CD4-positive, alpha-beta T cell treated with Interleukin-6 for 4 hours (primary cell): Measurements from ENCODE around the gene SPINK1.
"Not testable (repeated sequence)": the region's sequence is repeated elsewhere in the genome, so short reads cannot be mapped to it uniquely, and the experiment has no call there.

Experiments used
- DNase-seq: peaks from one replicate; pipeline ENCODE4 v3.0.0-alpha.2; 2020; ENCODE audit warnings: mixed read lengths

SPINK1 gene

GRCh38 chr5:147831465-147831864, at the start of gene SPINK1:
Gene SPINK1 (minus strand): TSS chr5:147831671. CDS start chr5:147831577, 94 bp downstream.
- no peak for DNase-seq

GRCh38 chr5:147880487-147880886, 49.0 kb upstream of the SPINK1 start:
- no peak for DNase-seq

DNA sequence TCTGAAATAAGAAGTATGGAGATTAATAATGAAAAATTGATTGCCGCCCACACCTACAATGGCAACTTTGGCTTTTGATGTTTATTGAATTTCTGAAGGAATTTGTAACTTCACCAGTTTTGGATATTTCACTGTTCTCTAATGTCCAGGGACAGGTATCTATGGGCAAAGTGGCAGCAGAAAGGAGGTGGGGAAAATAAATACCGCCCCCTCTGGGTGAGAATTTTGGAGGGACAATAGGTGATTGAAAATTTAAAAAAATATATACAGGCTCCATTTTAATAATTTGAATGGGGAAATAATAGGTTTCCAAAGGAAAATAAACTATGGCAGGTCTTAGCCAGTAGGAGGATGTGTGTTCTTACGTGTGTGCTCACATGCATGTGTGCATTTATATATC, 48.3 kb upstream of the SPINK1 start:
- no peak for DNase-seq

GRCh38 chr5:147878066-147878759, 46.7 kb upstream of the SPINK1 start, which contains the start of gene SCGB3A2:
Gene SCGB3A2 (plus strand): TSS chr5:147878711. CDS start chr5:147878804, 93 bp downstream.
- no peak for DNase-seq

DNA sequence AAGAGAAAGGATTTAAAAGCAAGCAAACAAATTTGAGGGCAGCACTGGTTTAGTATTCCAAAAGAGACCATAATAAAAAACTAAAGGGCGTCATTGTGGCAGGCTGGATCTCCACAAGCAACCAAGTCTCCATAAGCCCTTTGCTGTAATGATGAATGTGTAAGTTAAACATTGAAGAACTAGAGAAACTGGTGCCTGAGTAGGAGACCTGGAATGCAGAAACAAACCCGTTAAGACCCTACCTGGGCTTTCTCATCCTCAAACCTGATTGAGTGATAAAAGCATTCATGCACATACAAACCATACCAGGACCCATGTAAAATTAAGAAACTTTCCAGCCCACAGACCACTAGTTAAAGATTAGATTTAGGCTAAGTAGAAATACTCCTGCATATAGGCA, 45.2 kb upstream of the SPINK1 start:
- no peak for DNase-seq

GRCh38 chr5:147876141-147876540, 44.7 kb upstream of the SPINK1 start:
- no peak for DNase-seq

DNA sequence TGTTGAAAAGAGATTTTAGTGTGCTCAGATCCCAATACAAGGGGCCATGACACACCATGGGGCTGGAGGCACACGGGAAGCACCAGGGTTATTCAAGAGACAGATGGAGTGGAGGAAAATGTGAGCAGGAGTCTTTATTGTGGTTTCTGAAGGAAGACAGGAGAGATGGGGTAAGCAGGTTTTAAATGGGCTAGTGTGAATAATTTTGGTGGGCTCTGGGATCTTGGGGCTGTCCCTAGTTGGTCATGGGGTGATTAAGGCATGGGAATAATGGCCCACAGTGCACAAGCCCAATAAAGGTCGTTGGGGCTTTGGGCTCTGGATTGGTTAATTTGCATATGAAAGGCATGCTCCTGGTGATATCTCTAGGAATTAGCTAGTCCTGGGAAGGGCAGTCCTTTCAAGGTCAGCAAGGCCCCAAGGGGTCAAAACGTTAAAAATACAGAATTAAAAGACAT, 43.5 kb upstream of the SPINK1 start:
- DNase-seq, result no peak

GRCh38 chr5:147874118-147874875, 42.8 kb upstream of the SPINK1 start:
- not testable (repeated sequence) for DNase-seq

DNA sequence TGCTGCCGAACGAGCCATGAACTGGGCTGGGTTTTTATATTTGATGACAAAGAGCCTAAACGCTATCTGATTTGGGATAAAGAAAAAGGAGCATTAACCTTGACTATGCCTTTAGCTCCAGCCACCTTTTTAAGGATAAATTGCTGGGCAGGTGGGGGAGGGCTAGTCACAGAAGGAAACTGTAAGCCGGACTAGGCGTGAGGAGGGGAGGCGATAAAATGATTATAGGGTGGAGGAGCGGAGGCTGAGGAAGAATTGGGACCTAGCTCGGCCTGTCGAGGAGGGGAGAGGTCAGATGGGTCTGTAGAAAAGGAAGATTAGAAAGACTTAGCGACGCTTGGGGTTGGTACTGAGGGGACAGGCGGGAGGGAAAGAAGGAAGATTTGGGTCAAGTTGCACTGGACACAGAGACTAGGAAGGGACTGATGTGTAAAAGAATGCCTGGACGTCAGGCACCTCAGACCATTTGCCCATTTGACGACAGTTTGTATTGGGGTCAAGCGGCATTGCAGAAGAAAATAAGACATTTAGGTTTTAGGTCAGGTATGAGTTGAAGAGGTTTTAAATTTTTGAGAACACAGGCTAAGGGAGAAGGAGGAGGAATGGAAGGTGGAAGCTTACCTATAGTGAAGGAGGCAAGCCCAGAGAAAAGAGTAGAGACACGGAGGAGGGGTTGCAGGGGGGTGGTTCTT, 41.4 kb upstream of the SPINK1 start:
- not testable (repeated sequence) for DNase-seq

DNA sequence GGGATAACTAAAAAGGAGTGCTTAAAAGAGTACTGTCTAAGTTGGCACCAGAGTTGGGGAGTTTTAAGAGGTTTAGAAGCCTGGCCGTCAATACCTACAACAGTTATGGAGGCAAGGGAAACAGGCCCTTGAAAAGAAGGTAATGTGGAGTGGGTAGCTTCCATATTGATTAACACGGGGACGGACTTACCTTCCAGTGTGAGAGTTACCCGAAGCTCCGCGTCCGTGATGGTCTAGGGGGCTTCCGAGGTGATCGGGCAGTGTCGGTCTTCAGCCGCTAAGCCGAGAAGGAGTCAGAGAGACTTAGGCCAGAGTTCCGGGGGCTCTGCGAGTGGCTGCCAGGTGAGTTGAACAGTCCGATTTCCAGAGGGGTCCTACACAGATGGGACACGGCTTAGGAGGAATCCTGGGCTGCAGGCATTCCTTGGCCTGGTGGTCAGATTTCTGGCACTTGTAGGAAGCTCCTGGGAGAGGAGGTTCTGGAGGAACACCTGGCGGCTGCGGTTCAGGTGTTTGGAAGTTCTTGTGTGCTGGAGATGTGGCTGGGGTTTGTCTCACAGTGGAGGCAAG, 40.6 kb upstream of the SPINK1 start:
- not testable (repeated sequence) for DNase-seq

DNA sequence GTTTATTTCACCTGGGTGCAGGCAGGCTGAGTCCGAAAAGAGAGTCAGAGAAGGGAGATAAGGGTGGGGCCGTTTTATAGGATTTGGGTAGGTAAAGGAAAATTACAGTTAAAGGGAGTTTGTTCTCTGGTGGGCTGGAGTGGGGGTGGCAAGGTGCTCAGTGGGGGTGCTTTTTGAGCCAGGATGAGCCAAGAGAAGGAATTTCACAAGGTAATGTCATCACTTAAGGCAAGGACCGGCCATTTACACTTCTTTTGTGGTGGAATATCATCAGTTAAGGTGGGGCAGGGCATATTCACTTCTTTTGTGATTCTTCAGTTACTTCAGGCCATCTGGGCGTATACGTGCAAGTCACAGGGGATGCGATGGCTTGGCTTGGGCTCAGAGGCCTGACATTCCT, 38.4 kb upstream of the SPINK1 start:
- DNase-seq, result not testable (repeated sequence)

DNA sequence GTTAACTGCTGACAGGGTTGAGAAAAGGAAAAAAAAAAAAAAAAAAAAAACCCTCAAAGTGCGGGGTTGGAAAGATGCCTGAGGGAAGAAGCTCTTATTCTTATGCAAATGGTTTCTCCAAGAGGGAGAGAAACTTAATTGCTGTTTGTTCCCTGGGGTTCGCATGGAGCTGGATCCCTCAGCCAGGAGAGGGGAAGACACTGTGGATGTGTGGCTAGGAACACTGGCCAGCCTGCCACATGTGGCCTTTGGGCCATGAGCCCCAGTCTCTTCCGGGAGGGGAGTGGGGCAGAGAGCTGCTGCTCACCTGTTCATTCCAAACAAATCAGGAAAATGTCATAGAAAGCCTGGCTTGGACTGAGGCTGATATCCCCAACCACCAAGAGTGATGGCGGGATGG, 37.6 kb upstream of the SPINK1 start:
- no peak for DNase-seq

DNA sequence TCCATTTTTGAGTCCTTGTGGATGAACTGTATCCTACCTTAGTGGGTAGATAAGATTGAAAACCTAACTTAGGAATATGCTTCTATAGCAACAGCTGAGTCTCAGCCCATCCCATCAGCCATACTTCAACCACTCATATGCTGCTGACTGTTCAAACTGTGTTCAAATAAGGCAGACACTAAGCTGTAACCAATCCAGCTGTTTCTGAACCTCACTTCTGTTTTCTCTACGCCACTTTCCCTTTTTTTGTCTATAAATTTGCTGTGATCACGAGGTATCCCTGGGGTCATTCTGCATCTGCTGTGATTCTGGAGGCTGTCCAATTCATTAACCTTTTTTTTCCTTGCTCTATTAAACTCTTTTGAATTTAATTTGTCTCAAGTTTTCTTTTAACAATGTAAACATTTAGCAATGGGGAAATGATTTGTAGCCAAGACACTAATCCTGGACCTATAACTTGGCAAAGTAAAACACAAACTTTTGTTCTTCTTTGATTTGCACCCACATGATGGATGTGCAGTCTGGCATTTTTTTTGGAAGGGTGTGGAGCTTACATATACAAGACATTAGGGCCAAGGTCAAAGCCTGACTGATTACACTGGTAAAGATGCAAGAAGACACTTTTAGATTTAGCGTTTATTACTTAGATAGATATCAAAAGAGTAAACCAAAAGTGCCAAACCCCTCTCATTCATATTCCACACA, 32.1 kb upstream of the SPINK1 start:
- DNase-seq, result no peak

DNA sequence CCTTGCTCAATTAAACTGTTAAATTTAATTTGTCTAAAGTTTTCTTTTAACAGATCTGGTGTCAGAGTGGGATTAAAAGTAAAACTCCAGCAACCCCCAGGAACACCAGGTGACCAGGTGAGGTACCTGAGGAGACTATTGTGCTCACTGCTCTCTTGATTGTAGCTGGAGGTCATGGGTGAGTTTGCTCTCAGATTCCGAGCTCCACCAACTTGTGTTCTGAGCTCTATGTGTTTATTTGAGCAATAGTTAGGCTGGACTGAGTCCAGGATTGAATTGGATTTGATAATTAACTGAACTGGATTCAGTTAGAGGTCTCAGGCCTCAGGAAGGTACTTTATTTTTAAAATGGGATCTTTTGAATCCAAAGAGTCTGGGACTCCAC, 29.2 kb upstream of the SPINK1 start:
- no peak for DNase-seq

DNA sequence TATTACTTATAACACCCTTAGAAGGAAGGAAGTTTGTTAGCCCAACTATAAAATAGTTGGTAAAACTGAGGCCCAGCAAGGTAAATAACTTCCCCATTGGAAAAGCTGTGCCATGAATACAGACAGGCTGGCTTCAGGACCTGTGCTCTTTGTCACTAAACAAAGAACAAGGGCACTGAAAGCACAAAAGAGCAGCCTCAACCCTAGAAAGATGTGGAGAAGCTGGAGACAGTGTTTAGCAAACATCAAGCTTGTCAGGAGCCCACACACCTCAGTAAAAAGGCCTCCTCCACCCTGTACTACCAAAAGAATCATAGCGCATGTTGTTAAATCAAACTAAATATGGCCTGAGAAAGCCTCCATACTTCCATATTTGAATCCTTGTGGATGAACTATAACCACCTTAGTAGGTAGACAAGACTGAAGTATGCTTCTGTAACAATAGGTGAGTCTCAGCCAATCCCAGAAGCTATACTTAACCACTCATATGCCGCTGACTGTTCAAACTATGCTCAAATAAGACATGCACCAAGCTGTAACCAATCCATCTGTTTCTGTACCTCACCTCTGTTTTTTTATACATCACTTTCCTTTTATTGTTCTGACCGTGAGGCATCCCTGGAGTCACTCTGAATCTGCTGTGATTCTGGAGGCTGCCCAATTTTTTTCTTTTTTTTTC, 28.6 kb upstream of the SPINK1 start:
- DNase-seq, result no peak

- DNase-seq, result no peak
These were observed 27.1 kb upstream of the SPINK1 start for GRCh38 chr5:147858565-147858964.

GRCh38 chr5:147857302-147858129, 26.0 kb upstream of the SPINK1 start:
- peak; percentile 19 for DNase-seq

DNA sequence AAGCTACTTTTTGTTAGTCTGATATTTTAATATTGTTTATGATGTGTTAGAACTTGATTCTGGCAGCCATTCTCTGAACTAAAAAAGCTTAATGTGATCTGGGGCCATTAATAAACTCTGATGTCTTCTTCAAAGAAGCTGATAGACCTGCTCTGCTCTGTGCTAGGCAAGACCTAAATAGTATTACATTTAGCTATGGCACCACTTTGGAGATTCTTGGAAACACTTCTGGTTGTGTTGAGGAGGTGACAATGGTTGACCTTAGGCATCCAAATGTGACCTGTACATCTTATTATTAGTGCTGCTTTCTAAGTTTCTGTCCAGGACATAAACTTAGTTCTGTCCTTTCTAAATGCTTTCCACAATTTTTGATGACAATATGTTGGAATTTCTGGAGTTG, 25.3 kb upstream of the SPINK1 start:
- no peak for DNase-seq

DNA sequence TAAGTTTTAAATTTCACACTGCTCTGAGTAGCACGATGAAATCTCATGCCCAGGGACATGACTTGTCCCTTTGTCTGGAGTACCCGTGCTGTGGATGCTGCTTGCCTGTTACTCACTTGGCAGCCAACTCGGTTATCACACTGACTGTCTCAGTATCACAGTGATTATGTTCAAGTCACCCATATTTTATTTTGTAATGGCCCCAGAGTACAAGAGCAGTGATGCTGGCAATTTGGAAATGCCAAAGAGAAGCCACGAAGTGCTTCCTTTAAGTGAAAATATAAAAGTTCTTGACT, 24.3 kb upstream of the SPINK1 start:
- no peak for DNase-seq

- DNase-seq, result no peak
These were observed 23.7 kb upstream of the SPINK1 start for GRCh38 chr5:147854894-147855773.
